Lower leg skin (tissue), 4 donors: Measurements from ENCODE around the gene PPFIA1. TPM values are rescaled to one million over a fixed set of nuclear protein-coding genes. Genes with fewer than 3 reads are reported as not detected.
"Not testable (repeated sequence)": the region's sequence is repeated elsewhere in the genome, so short reads cannot be mapped to it uniquely, and the experiment has no call there.

Source experiments
- DNase-seq, 2 donors: peaks; one replicate each; pipeline ENCODE4 v3.0.0-alpha.2; 2019; ENCODE audit warnings: low spot score in 2 of 2
- H3K4me3 ChIP-seq: fragments of 200-600 bp; sonication (generic); 2 replicates; pipeline ENCODE4 v1.5.1; 2017; ENCODE audit warnings: mild to moderate bottlenecking, low read depth; ENCODE audit not compliant: poor library complexity, severe bottlenecking
- POLR2A ChIP-seq, 2 donors: fragments of 450-650 bp; IDR thresholded peaks; one replicate each; pipeline ENCODE4 v1.6.1; 2016 to 2017; ENCODE audit warnings: antibody characterized with exemption in 2 of 2, mild to moderate bottlenecking in 1 of 2, moderate library complexity in 1 of 2
- WGBS, 2 donors: methylation state at CpG; one replicate each; pipeline ENCODE4 v1.1.5; 2018; 5-methylcytosine and 5-hydroxymethylcytosine counted together
- intact Hi-C: fragments of 100-400 bp; cut with DNase I; formaldehyde crosslinking; loops from one replicate; pipeline ENCODE4 v1.15.0; 2023; ENCODE audit warnings: low total_unique reads
- total RNA-seq, 4 donors: library from RNA; depleted of rRNA; stranded (reverse); fragments of >200 nt; gene quantifications; one replicate each; pipeline ENCODE4 v1.1.0, GENCODE V29; 2016
- TF ChIP-seq, protein P1 (sequence below), 3 donors: fragments of 450-650 bp; IDR thresholded peaks; one replicate each; pipeline ENCODE4 v1.5.1; 2016; ENCODE audit warnings: antibody characterized with exemption in 3 of 3, mild to moderate bottlenecking in 3 of 3, moderate library complexity in 2 of 3

Gene PPFIA1
- total RNA-seq, 4 donors from 2014 or later: 31.9 to 61.7 (median 48.5) TPM

GRCh38 chr11:70327717-70328116, 57.2 kb downstream of the PPFIA1 start:
- H3K4me3 ChIP-seq: no peak overlapping the region
- peak in 1 of 2 donors; percentile 6 for DNase-seq
- no peak for TF ChIP-seq POLR2A (IDR thresholded peaks at IDR 0.05)
- TF ChIP-seq, protein P1, sequence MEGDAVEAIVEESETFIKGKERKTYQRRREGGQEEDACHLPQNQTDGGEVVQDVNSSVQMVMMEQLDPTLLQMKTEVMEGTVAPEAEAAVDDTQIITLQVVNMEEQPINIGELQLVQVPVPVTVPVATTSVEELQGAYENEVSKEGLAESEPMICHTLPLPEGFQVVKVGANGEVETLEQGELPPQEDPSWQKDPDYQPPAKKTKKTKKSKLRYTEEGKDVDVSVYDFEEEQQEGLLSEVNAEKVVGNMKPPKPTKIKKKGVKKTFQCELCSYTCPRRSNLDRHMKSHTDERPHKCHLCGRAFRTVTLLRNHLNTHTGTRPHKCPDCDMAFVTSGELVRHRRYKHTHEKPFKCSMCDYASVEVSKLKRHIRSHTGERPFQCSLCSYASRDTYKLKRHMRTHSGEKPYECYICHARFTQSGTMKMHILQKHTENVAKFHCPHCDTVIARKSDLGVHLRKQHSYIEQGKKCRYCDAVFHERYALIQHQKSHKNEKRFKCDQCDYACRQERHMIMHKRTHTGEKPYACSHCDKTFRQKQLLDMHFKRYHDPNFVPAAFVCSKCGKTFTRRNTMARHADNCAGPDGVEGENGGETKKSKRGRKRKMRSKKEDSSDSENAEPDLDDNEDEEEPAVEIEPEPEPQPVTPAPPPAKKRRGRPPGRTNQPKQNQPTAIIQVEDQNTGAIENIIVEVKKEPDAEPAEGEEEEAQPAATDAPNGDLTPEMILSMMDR (IDR thresholded peaks at IDR 0.05): no peak
- intact Hi-C loops: no loop called here
- 95 to 98% methylated on average over 10 of the region's 10 CpGs for WGBS, 2 donors

DNA sequence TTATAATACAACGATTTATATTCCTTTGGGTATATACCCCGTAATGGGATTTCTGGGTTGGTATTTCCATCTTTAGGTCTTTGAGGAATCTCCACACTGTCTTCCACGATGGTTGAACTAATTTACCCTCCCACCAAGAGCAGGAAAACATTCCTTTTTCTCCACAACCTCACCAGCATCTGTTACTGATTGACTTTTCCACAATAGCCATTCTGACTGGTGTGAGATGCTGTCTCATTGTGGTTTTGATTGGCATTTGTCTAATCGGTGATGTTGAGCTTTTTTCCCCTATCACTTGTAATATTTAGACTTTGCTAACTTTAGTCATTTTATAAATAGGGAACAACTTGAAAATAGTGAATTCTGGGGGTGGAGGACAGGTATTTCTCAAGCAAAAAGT, 58.1 kb downstream of the PPFIA1 start:
- WGBS, 2 donors: 88 to 89% methylated on average over 4 of the region's 4 CpGs
- TF ChIP-seq, protein P1 (IDR thresholded peaks at IDR 0.05): no peak
- no peak overlapping the region for H3K4me3 ChIP-seq
- intact Hi-C loops: no loop called here
- no peak for DNase-seq

DNA sequence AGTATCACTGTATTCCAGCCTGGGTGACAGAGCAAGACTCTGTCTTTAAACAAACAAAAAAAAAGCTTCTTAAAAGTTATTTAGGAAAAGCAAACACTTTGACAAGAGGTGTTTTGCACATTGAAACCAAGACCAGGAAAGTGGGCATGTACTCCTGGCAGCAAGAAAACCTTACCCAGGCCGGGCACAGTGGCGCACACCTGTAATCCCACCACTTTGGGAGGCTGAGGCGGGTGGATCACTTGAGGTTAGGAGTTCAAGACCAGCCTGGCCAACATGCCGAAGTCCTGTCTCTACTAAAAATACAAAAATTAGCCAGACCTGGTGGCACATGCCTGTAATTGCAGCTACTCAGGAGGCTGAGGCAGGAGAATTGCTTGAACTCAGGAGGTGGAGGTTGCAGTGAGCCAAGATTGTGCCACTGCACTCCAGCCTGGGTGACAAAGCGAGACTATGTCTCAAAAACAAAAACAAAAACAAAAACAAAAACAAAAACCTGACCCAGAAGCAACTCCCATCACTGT, 60.9 kb downstream of the PPFIA1 start:
- intact Hi-C loops, H3K4me3 ChIP-seq: not testable (repeated sequence)
- WGBS, 2 donors: 92 to 95% methylated on average over 5 of the region's 5 CpGs
- DNase-seq: peak in 1 of 2 donors; percentile 40

GRCh38 chr11:70331901-70332300, 61.4 kb downstream of the PPFIA1 start:
- intact Hi-C loops: no loop called here
- TF ChIP-seq POLR2A (IDR thresholded peaks at IDR 0.05): no peak
- TF ChIP-seq, protein P1 (IDR thresholded peaks at IDR 0.05): no peak
- no peak overlapping the region for H3K4me3 ChIP-seq
- 79 to 80% methylated on average over 10 of the region's 10 CpGs for WGBS, 2 donors
- peak in 1 of 2 donors; percentile 63 for DNase-seq

- intact Hi-C loops: no loop called here
- H3K4me3 ChIP-seq: no peak overlapping the region
- DNase-seq: no peak
- 95 to 98% methylated on average over 7 of the region's 7 CpGs for WGBS, 2 donors
- TF ChIP-seq, protein P1 (IDR thresholded peaks at IDR 0.05): no peak
- no peak for TF ChIP-seq POLR2A (IDR thresholded peaks at IDR 0.05)
These were observed 62.1 kb downstream of the PPFIA1 start for GRCh38 chr11:70332567-70332966.

DNA sequence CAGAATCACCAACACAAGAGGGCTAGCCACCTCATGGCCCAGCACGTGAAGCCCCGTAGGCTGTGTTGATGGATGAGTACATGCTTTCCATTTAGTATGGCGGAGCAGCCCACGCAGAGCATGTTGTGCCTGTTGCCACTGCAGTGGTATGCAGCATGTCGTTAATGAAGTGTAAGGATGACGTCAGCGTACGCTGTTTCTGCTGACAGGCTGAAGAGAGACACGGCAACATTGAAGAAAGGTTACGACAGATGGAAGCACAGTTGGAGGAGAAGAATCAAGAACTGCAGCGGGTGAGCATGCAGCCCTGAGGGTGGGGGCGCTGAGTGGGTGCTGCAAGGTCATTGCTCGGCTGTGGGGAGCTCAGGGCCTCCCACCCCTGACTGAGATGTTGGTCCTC, 62.8 kb downstream of the PPFIA1 start:
- TF ChIP-seq, protein P1 (IDR thresholded peaks at IDR 0.05): no peak
- no peak for TF ChIP-seq POLR2A (IDR thresholded peaks at IDR 0.05)
- DNase-seq: no peak
- H3K4me3 ChIP-seq: no peak overlapping the region
- WGBS, 2 donors: 89 to 93% methylated on average over 13 of the region's 13 CpGs
- intact Hi-C loops: no loop called here
